Stimulated activated CD8-positive, alpha-beta memory T cell treated with anti-CD3 and anti-CD28 coated beads, Interleukin-2, amount 100 ng/mL, for 48 hours (primary cell): ENCODE data around the gene STK24.
"Not testable (repeated sequence)": the region's sequence is repeated elsewhere in the genome, so short reads cannot be mapped to it uniquely, and the experiment has no call there.

ENCODE experiments used
- DNase-seq, 2 donors: peaks; one replicate each; pipeline ENCODE4 v3.0.0-alpha.2; 2020; ENCODE audit warnings: low read depth in 2 of 2

The STK24 gene

DNA sequence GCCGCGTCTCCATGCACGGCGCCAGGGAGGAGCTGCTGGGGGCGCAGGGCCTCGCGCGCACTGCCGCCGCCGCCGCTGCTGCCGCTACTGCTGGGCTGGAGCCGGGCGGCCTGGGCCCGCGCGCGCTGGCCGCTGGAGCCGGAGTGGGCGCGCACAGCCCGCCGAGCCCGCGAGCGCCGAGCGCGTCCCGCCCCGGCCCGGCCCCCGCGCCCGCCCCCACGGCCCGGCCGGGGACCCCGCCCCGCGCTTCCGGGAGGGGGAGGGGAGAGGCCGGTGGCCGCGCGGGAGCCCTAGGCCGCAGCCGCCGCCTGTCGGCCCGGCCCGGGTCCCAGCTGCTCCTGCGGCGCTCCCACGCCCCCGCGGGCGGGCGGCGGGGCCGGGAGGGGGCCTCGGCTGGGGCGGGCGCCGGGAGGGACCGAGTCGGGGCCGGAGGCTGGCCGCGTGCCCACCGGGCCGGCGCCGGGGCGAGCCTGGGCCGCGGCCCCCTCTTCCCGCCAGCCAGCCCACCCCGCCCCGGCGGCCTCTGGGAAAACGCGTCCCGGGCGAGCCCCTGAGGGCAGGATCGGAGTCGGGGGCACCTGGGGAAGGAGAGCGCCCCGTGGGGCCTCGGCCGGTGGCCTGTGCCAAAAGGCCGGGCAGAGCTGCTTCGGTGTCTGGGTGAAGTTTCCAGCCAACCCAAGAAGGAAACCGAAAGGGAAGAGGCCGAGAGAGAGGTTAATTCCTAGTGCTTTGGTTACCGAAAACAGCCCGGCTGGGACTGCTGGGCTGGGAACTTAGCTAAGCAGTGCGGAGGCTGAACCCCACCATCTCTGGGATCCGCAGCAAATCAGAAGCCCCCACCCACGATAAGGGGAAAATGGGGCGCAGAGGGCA lies at the start of gene STK24:
Gene STK24, minus strand, starts transcription at position 145 of the 873 bp plus-strand sequence. CDS start 321 bp downstream, outside the sequence.
- peak in 1 of 2 donors; percentile 64 for DNase-seq

DNA sequence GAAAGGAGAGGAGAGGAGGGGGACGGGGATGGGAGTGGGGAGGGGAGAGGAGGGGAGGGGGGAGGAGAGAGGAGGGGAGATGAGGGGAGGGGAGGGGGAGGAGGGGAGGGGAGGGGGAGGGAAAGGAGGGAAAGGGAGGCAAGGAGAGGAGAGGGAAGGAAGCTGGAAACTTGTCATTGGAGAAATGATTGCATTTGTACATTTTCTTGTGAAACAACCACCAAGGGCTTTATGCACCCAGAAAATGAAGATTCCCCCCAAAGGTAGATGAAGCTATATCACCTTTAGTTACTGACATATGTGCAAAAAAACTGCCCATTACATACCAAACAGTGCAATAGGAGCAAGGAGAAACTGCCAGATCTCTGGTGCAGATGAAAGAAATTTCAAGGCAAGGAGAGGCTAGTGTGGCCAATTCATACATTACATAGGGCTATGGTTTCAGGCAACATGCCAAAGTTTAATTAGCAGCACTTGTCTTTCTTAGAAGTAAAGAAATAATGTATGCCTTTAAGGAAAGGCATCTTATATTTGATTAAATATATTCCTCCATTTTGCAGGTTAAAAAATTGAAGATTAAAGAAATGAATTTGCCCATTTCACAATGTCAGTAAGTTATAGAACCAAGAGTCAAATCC lies 49.5 kb upstream of the STK24 start:
- DNase-seq = no peak

DNA sequence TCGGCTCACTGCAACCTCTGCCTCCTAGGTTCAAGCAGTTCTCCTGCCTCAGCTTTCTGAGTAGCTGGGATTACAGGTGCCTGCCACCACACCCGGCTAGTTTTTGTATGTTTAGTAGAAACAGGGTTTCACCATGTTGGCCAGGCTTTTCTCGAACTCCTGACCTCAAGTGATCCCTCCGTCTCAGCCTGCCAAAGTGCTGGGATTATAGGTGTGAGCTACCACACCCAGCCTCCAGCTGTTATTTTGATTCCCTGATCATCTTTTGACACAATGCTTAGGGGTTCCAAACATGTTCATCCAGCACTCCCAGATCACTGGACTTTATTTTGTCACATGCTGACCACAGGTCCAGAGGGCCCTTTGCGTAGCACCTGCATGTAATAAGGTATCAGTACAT lies 47.7 kb upstream of the STK24 start:
- not testable (repeated sequence) for DNase-seq

DNA sequence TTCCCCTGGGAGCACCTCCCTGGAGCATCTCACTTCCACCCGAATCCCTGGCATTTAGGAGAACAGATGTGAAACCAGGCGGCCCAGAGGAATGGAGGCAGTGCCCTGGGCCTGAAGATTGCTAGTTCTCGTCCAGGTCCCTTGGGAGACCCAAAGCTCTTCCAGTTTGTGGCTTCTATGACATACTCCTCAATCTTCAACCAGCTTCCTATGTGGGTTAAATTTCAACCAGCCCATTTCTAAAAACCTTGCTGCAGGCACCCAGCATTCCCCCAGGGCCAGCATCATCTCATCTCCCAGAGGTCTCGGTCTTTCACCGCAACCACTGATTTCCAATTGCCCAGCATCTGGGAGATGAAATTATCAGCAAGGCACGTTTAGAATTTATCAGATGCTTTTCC lies 46.0 kb upstream of the STK24 start:
- no peak for DNase-seq

DNA sequence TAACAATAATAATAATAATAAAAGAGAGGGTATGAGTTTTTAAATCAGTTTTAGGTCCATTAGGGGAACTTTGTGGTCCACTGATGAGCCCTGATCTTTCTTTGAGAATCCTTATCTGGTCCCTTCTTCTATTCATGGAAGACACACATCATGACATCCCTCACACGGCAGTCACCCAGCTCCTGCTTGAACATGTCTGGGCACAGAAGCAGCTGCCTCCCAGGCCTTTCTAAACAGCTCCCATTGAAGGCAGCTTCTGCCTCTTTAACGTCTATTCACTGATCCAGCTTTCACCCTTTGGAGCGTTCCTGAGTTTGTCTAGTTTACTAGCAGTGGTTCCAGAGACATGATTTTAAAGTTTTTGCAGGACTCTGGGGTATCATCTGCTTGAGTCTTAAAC lies 42.6 kb upstream of the STK24 start:
- no peak for DNase-seq

DNA sequence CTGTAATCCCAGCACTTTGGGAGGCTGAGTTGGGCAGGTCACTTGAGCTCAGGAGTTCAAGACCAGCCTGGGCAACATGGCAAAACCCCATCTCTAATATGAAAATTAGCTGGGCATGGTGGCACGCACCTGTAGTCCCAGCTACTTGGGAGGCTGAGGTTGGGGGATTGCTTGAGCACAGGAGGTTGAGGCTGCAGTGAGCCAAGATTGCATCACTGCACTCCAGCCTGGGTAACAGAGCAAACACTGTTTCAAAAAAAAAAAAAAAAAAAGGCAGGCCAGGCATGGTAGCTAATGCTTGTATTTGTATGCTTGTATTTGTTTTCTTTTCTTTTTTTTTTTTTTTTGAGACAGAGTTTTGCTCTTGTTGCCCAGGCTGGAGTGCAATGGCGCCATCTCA lies 38.7 kb upstream of the STK24 start:
- DNase-seq = not testable (repeated sequence)

DNA sequence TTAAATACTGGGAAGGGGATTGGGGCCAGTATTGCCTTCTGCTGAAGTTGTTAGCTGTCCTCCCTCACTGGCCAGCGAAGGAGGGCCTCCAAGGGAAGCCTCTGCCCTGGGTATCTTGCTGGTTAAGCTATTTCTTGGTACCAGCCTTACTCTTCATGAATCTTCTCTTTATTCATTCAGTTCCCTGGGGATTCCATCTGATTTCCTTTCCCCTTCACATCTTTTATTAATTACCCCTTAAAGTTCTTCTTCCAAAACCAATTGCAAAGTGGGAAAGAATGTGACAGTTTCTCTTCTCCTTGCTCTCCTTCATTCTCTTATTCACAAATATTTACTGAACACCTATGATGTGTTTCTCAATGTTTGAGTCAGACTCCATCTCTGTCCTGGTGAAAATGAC lies 36.7 kb upstream of the STK24 start:
- no peak for DNase-seq

DNA sequence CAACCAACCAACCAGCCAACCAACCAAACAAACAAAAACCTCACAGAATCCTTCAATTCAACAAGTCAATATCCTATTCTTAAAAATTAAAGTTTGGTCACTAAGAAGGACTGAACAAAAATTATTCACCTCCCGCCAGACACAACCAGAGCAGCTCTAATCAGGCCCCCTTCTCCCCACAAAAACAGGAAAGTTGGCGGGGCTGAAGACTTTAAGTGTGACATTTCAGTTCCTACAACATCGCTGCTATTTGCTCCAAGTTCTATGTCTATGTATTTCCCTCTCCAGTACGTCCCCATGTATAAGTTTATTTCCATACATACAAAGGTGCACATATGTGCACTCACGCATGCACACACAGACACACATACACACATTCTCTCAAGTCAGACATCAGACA lies 32.8 kb upstream of the STK24 start:
- DNase-seq = no peak

DNA sequence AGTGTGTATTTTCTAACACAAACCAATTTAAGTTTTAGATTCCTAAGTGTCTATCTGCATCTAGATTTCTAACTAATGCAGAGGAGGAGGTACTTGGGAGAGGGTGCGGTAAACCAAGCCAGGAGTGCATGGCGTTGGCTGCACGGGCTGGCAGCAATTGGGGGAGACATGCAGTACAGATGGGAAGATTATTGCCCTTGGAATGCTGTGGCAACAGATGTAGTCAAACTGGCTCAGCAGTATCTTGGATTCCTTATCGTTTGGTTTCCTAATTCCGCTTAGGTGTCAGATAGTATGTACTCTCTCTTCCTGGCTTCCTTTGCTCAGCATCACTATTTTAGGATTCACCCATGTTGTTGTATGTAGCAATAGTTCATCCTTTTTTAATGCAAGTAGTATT lies 29.4 kb upstream of the STK24 start:
- no peak for DNase-seq

DNA sequence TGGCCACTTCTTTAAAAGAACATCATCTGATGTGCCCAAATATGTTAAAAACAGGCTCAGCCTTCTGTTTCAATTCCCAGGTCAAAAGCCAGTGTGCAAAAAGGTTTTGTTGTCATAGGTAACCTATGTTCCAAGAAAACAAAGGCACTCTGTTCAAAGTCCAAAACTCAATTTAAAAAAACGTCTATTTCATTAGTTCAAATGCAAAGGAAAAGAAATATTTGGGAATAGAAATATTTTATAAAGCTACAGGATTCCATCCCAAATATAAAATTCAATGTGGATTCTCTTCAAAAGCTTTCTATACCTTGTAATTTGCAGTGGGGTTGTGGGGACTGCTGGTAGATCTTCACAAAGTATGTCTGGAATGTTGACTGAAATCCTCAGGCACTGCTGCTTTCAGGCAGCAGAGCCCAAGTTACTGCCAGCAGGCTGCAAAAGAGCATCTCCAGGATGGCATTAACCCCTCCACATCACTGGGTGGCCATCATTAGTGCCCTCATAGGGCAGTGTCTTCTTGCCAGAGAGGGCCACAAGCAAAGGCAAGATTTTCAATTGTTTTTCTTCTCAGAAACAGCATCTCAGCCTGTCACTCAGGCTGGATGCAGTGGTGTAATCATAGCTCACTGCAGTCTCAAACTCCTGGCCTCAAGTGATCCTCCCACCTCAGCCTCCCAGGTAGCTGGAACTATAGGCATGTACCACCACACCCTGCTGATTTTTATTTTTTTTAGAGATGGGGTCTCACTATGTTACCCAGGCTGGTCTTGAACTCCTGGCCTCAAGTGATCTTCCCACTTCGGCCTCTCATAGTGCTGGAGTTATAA lies 22.8 kb upstream of the STK24 start:
- DNase-seq = no peak

DNA sequence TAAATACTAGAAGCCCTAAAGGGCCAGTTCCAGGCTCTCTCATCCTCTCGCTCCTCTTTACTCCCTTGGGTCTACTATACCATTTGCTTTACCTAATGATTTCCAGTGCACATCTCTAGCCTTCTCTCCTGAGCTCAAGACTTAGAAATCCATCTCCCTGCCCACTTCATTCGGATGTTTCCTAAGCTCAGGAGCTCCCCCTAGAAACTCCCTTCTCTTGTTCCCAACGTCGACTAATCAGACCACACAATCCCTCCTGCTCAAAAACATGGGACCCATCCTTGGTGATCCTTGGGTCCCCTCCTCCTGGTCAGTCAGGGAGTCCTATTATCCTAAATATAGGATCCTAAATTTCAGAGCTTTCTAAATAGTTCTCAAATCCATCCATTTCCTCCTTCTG lies 21.1 kb upstream of the STK24 start:
- DNase-seq = no peak

DNA sequence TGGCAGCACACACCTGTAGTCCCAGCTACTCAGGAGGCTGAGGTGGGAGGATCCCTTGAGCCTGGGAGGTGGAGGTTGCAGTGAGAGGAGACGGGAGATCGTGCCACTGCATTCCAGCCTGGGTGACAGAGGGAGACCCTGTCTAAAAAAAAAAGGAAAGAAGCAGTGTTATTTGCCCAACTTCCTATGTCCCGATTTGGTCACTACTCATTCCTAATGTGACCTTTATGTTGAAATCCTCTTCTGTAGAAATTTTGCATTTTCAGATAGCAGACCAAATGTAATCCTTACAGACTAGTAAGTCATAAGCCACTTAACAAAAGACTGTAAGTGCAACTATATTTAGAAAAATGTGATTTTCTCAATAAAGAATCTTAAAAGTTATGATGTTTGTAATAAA lies 18.2 kb upstream of the STK24 start:
- DNase-seq = no peak

DNA sequence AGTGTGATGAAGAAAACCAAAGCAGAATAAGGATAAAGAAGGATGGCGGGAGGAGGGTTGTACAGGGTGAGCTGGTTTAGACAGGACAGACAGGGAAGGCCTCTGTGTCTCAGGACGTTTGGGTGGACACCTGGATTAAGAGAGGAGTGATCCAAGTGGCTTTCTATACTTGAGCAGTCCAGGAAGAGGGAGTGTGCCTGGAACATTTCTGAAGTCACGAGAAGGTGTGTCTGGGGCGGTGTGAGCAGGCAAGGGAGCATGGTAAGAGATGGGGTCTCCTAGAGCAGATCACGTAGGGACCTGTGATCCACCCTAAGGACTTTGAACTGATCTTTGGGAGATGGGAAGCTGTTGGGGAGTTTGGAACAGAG lies 15.4 kb upstream of the STK24 start:
- DNase-seq = no peak

DNA sequence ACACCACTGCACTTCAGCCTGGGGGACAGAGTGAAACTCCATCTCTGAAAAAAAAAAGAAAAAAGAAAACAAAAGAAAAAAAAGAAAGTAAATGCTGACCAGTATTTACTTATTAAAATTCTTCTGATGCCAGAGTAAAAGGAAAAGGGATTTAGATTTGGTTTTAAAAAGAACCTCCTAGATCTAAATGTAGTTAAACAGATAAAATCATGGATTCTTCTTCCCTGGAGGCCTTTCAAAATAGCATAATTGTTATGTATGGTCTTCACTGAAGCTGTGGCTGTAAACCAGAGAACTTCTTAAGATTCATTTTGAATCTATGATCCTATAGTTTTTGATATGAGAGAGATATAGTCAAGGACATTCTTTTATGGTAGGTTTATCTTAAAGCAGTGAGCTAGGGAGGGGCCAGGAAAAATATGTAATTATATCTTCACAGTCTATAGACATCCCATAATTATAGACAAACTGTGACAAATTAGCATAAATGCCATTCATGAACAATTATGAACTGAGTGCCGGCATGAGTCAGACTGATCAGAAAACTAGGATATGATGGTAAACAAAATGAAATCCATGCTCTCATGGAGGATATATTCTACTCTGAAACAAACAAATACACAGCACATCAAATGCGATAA lies 14.9 kb upstream of the STK24 start:
- no peak for DNase-seq

DNA sequence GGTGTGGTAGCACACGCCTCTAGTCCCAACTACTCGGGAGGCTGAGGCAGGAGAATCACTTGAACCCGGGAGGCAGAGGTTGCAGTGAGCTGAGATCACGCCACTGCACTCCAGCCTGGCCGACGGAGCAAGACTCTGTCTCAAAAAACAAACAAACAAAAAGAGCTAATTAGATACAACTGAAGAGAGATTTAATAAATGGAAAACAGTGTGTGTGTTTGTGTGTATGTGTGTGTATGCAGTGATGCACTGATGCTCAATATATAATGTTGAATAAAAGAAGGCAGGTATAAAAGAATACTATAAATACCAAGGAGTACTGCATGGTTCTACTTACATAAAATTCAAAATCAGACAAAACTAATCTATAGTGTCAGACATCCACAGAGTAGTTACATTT lies 13.6 kb upstream of the STK24 start:
- not testable (repeated sequence) for DNase-seq

DNA sequence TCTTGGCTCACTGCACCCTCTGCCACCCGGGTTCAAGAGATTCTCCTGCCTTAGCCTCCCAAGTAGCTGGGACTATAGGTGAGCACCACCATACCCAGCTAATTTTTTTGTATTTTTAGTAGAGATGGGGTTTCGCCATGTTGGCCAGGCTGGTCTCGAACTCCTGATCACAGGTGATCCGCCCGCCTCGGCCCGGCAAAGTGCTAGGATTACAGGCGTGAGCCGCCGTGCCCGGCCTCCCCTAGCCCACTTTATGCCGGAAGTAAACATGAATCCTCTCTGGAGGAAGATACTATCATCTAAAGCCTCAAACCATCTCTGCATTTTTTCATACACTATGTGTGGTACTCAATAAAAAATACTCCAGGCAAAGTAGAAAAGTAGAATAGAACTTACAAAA lies 12.6 kb upstream of the STK24 start:
- DNase-seq = not testable (repeated sequence)

DNA sequence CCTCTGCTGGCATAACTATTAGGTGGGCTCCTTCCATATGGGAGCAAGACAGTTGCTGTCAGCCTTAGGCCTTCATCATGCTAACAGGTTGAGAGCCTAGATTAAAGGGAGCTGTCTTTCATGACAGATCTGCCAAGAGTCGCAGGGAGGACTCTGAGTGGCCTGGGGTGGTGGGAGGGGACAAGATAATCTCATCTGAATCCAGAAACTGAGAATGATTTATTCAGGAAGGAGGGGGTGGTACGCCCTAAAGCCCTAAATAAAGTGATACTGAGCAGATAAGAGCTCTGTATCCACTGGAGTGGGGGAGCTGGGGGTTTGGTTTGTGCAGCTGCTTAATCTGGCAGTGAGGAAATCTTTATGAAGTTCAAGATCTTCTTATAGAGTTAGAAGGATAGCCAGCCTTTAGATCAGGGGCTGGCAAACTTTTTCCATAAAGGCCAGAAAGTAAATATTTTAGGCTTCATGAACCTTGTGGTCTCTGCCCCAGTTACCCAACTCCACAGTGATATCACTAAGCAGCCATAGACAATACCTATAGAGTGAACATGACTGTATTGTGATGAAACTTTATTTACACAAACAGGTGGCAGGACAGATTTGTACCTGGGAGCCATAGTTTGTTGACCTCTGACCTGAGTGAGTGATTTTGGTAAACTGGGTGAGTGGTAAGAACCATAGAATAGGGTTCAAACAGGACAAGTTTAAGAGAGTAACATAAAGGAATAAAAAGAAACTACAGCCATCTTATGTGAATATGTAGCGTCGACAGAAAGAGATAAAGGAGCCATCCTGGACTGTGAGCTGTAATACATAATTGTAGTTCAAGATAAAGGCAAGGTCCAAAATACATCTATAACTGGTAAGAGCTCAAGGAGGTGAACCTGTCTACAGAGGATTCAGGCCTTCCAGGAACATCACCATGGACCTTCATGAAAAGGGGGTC lies 9.8 kb upstream of the STK24 start:
- no peak for DNase-seq

DNA sequence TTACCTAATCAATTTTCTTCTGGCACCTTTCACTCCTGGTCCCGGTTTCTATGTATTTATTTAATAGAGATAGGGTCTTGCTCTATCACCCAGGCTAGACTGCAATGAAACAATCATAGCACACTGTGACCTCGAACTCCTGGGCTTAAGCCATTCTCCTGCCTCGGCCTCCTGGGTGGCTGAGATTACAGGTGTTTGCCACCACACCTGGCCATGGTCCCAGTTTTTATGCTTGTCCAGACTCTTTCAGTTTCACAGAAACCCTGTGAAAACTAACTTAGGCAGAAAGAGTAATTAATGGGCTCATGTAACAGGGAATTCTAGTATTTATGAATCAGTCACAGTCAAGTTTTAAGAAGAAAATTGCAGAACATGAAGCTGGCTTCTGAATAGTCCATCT lies 9.0 kb upstream of the STK24 start:
- no peak for DNase-seq

DNA sequence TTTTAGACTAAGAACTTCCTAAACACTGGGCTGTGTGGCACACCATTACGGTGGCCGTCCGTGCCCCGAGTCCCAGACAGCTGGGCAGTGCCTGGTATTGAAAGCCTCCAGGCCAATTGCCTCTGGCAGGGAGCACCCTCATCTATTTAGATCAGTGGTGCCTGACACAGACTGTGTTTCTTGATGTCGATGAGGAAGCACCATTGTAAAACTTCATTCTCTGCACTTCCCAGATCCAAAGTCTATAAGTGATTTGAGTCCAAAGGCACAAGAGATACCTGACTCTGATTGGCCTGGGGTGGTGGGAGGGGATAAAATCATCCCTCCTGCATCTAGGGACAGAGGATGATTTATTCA lies 8.5 kb upstream of the STK24 start:
- no peak for DNase-seq

DNA sequence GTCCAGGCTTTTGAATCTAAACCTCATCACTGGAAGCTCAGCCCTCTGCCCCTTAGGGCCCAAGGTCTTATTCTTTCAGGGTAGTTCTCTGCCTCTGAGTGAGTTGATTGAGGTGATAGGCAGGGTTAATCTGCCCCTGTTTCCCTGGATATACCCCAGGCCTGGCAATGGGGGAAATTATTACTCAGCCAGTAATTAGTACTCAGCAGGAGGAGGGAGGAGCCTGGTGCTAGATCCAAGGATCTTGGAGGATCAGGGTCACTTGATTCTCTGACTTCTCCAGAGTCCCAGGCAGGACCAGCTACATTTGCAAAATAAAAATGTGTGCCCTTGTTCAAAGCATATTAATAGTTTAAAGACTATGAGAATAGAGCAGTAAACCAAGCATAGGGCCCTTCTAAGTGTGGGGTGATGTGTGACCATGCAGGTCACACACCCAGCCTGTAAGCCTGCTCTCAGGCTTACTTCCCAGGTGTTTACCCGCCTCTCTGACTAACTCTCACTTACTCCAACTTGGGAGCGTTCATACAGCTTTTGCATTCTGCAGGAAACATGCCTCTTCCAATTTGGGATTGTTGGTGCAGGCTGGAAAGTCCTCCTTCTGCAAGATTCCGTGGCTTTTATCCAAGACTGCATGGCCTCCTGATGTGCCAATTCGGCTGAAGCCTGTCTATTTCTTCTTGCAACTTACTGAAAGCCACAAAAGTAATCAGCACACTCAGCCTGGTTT lies 7.9 kb upstream of the STK24 start:
- no peak for DNase-seq
